Endodermal cell (in vitro differentiated cells): ENCODE results near the gene ACTN3. TPM values are rescaled to one million over a fixed set of nuclear protein-coding genes. Genes with fewer than 3 reads are reported as not detected.
A peak's percentile ranks its signal among the peaks of the same experiment; 100 is the strongest.

Source experiments
- DNase-seq: peaks from one replicate; pipeline ENCODE4 v3.0.0-alpha.2; 2017
- H3K27ac ChIP-seq: 2 replicates; pipeline ENCODE4 v1.5.1; 2013; ENCODE audit warnings: mild to moderate bottlenecking, low read depth, low read length, moderate library complexity
- H3K27me3 ChIP-seq: 2 replicates; pipeline ENCODE4 v1.6.1; 2013; ENCODE audit warnings: mild to moderate bottlenecking, low read length, moderate library complexity; ENCODE audit not compliant: insufficient read depth, control insufficient read depth, poor library complexity, severe bottlenecking
- H3K36me3 ChIP-seq: 2 replicates; pipeline ENCODE4 v1.7.0; 2013; ENCODE audit warnings: mild to moderate bottlenecking, low read length, moderate library complexity; ENCODE audit not compliant: control insufficient read depth, insufficient read depth
- H3K4me1 ChIP-seq: one replicate; pipeline ENCODE4 v1.7.0; 2013; ENCODE audit warnings: low read length; ENCODE audit not compliant: control insufficient read depth, insufficient read depth
- H3K4me3 ChIP-seq: 2 replicates; pipeline ENCODE4 v1.5.1; 2013; ENCODE audit warnings: mild to moderate bottlenecking, low read length, moderate library complexity
- H3K9ac ChIP-seq: 2 replicates; pipeline ENCODE4 v1.6.1; 2013; ENCODE audit warnings: mild to moderate bottlenecking, low read length, moderate library complexity; ENCODE audit not compliant: poor library complexity, severe bottlenecking; ENCODE audit errors: extremely low read depth
- H3K9me3 ChIP-seq: 2 replicates; pipeline ENCODE4 v1.6.1; 2013; ENCODE audit warnings: mild to moderate bottlenecking, low read length, moderate library complexity; ENCODE audit not compliant: control insufficient read depth
- H3K27ac Mint-ChIP-seq: 2 replicates; pipeline ENCODE4 v1.8.0; 2020; ENCODE audit warnings: mixed read lengths
- H3K27me3 Mint-ChIP-seq: 2 replicates; pipeline ENCODE4 v1.8.0; 2021; ENCODE audit warnings: mild to moderate bottlenecking, mixed read lengths; ENCODE audit not compliant: insufficient read depth
- H3K36me3 Mint-ChIP-seq: 2 replicates; pipeline ENCODE4 v1.8.0; 2020; ENCODE audit warnings: low read depth, mixed read lengths
- H3K4me1 Mint-ChIP-seq: 2 replicates; pipeline ENCODE4 v1.8.0; 2020; ENCODE audit warnings: mixed read lengths
- H3K4me3 Mint-ChIP-seq: 2 replicates; pipeline ENCODE4 v1.8.0; 2020; ENCODE audit warnings: mild to moderate bottlenecking, moderate library complexity, mixed read lengths
- H3K9me3 Mint-ChIP-seq: 2 replicates; pipeline ENCODE4 v1.8.0; 2020; ENCODE audit warnings: mild to moderate bottlenecking, mixed read lengths
- CTCF ChIP-seq: fragments of 200-600 bp; sonication (generic); conservative IDR thresholded peaks from 2 replicates; pipeline ENCODE4 v1.5.0; 2021; ENCODE audit warnings: antibody characterized with exemption, mild to moderate bottlenecking
- WGBS, 2 experiments: methylation state at CpG; one replicate each; pipeline versions ENCODE4 v1.1.5 to v1.1.7; 2013; ENCODE audit warnings: missing lambda C conversion rate in 2 of 2, mixed read lengths in 1 of 2; ENCODE audit not compliant: insufficient coverage in 1 of 2, insufficient read length in 1 of 2; 5-methylcytosine and 5-hydroxymethylcytosine counted together
- total RNA-seq, 2 donors: library from RNA; stranded (reverse); fragmentation: NEBNext Ultra II Directional in 1 of 2; extraction: Animal tissue kit (Norgen Biotek cat#: 25700) in 1 of 2; gene quantifications; 2 replicates in 1 of 2; 3 replicates in 1 of 2; pipeline ENCODE4 v1.2.1, GENCODE V29; 2021

The ACTN3 gene
- total RNA-seq, 2 donors from 2014 or later = 1.7 to 5.3 TPM

GRCh38 chr11:66559866-66560676 lies 13.4 kb downstream of the ACTN3 start:
- Mint-ChIP-seq H3K9me3 (no peaks in the 10 kb centered on the region), H3K27ac (no peak overlapping the region), H3K4me1 (no peaks in the 10 kb centered on the region), H3K36me3 (no peaks in the 10 kb centered on the region), H3K27me3 (peaks cover 13% of the 10 kb centered on the region), H3K4me3 (no peak overlapping the region)
- Histone ChIP-seq H3K36me3 (no peaks in the 10 kb centered on the region), H3K9me3 (no peaks in the 10 kb centered on the region), H3K4me3 (no peak overlapping the region), H3K27ac (no peak overlapping the region), H3K27me3 (no peaks in the 10 kb centered on the region), H3K4me1 (no peaks in the 10 kb centered on the region), H3K9ac (no peak overlapping the region)
- no peak for TF ChIP-seq CTCF
- 86 to 91% methylated on average over 17 to 27 of the region's 27 CpGs for WGBS, 2 experiments
- DNase-seq = no peak

GRCh38 chr11:66561178-66561974 lies 14.7 kb downstream of the ACTN3 start:
- no peaks in the 10 kb centered on the region for H3K9me3 ChIP-seq
- DNase-seq = no peak
- no peak overlapping the region for H3K4me3 Mint-ChIP-seq
- H3K27me3 Mint-ChIP-seq = peaks cover 13% of the 10 kb centered on the region
- H3K4me1 ChIP-seq = no peaks in the 10 kb centered on the region
- peak overlapping the region; percentile 35 for H3K27ac Mint-ChIP-seq
- no peak overlapping the region for H3K4me3 ChIP-seq
- TF ChIP-seq CTCF = no peak
- no peaks in the 10 kb centered on the region for H3K36me3 ChIP-seq
- no peak overlapping the region for H3K9ac ChIP-seq
- H3K27ac ChIP-seq = no peak overlapping the region
- H3K27me3 ChIP-seq = no peaks in the 10 kb centered on the region
- H3K36me3 Mint-ChIP-seq = no peaks in the 10 kb centered on the region
- no peaks in the 10 kb centered on the region for H3K9me3 Mint-ChIP-seq
- 91 to 92% methylated on average over 12 to 14 of the region's 14 CpGs for WGBS, 2 experiments
- no peaks in the 10 kb centered on the region for H3K4me1 Mint-ChIP-seq

GRCh38 chr11:66561975-66562248 lies 15.2 kb downstream of the ACTN3 start:
- no peak overlapping the region for H3K27ac Mint-ChIP-seq
- TF ChIP-seq CTCF = no peak

More at GRCh38 chr11:66561975-66562248, 15.2 kb downstream of the ACTN3 start:
- Histone ChIP-seq H3K27me3 (no peaks in the 10 kb centered on the region), H3K36me3 (no peaks in the 10 kb centered on the region), H3K9me3 (no peaks in the 10 kb centered on the region), H3K4me1 (no peaks in the 10 kb centered on the region), H3K9ac (no peak overlapping the region), H3K4me3 (no peak overlapping the region), H3K27ac (no peak overlapping the region)
- Mint-ChIP-seq H3K9me3 (no peaks in the 10 kb centered on the region), H3K36me3 (no peaks in the 10 kb centered on the region), H3K27me3 (peaks cover 13% of the 10 kb centered on the region), H3K4me3 (no peak overlapping the region), H3K4me1 (no peaks in the 10 kb centered on the region)
- 90 to 98% methylated on average over 7 to 9 of the region's 9 CpGs for WGBS, 2 experiments
- DNase-seq = no peak
